ENCODE results near the gene CATSPER1.

The CATSPER1 gene

GRCh38 chr11:66067640-66068039 is 41.4 kb upstream of the CATSPER1 start:
- H3K27me3 ChIP-seq (ENCODE audit: low read depth, low read length) = no peaks in the 10 kb centered on the region
- H3K79me2 ChIP-seq (ENCODE audit: low read length) = peaks cover 8% of the 10 kb centered on the region
- no peak overlapping the region for H2AFZ ChIP-seq (ENCODE audit: low read depth, low read length)
- H3K27ac ChIP-seq (ENCODE audit: low read length) = no peak overlapping the region
- TF ChIP-seq CTCF (IDR thresholded peaks at IDR 0.05; ENCODE audit: low read depth, low read length) (no peak), EZH2phosphoT487 (IDR thresholded peaks at IDR 0.05; ENCODE audit: low read depth) (no peak)
- H3K4me2 ChIP-seq (ENCODE audit: low read length) = no peak overlapping the region
- H3K9me3 ChIP-seq (ENCODE audit: insufficient read depth, low read length) = no peaks in the 10 kb centered on the region
- peaks cover 23% of the 10 kb centered on the region for H3K4me1 ChIP-seq (ENCODE audit: low read length)
- H3K4me3 ChIP-seq (ENCODE audit: low read length) = no peak overlapping the region
- H3K36me3 ChIP-seq (replicated peaks; ENCODE audit: low read depth, low read length) = peaks cover 66% of the 10 kb centered on the region
- H4K20me1 ChIP-seq (ENCODE audit: insufficient read depth, low read length) = peaks cover 3% of the 10 kb centered on the region; the same call in 1 of the 2 replicates
- no peak overlapping the region for H3K9ac ChIP-seq (ENCODE audit: low read length)

- peaks cover 3% of the 10 kb centered on the region; the same call in 1 of the 2 replicates for H4K20me1 ChIP-seq (ENCODE audit: insufficient read depth, low read length)
- TF ChIP-seq CTCF (IDR thresholded peaks at IDR 0.05; ENCODE audit: low read depth, low read length) (no peak), EZH2phosphoT487 (IDR thresholded peaks at IDR 0.05; ENCODE audit: low read depth) (no peak)
- H3K27me3 ChIP-seq (ENCODE audit: low read depth, low read length) = no peaks in the 10 kb centered on the region
- no peak overlapping the region for H3K4me2 ChIP-seq (ENCODE audit: low read length)
- no peak overlapping the region for H3K27ac ChIP-seq (ENCODE audit: low read length)
- peaks cover 67% of the 10 kb centered on the region for H3K36me3 ChIP-seq (replicated peaks; ENCODE audit: low read depth, low read length)
- no peak overlapping the region for H3K4me3 ChIP-seq (ENCODE audit: low read length)
- peaks cover 8% of the 10 kb centered on the region; the same call in 1 of the 2 replicates for H3K79me2 ChIP-seq (ENCODE audit: low read length)
- H3K4me1 ChIP-seq (ENCODE audit: low read length) = peaks cover 22% of the 10 kb centered on the region
- no peak overlapping the region for H3K9ac ChIP-seq (ENCODE audit: low read length)
- H3K9me3 ChIP-seq (ENCODE audit: insufficient read depth, low read length) = no peaks in the 10 kb centered on the region
- H2AFZ ChIP-seq (ENCODE audit: low read depth, low read length) = no peak overlapping the region
Measured at GRCh38 chr11:66066751-66067150, 40.5 kb upstream of the CATSPER1 start.

GRCh38 chr11:66064571-66064970 is 38.3 kb upstream of the CATSPER1 start:
- H3K27ac ChIP-seq (ENCODE audit: low read length) = no peak overlapping the region
- H3K4me1 ChIP-seq (ENCODE audit: low read length) = peaks cover 12% of the 10 kb centered on the region
- no peak overlapping the region for H3K4me3 ChIP-seq (ENCODE audit: low read length)
- H3K79me2 ChIP-seq (ENCODE audit: low read length) = peaks cover 8% of the 10 kb centered on the region; the same call in 1 of the 2 replicates
- H4K20me1 ChIP-seq (ENCODE audit: insufficient read depth, low read length) = peaks cover 3% of the 10 kb centered on the region; the same call in 1 of the 2 replicates
- no peak overlapping the region for H3K9ac ChIP-seq (ENCODE audit: low read length)
- H3K9me3 ChIP-seq (ENCODE audit: insufficient read depth, low read length) = no peaks in the 10 kb centered on the region
- no peak overlapping the region for H3K4me2 ChIP-seq (ENCODE audit: low read length)
- no peaks in the 10 kb centered on the region for H3K27me3 ChIP-seq (ENCODE audit: low read depth, low read length)
- peaks cover 89% of the 10 kb centered on the region for H3K36me3 ChIP-seq (replicated peaks; ENCODE audit: low read depth, low read length)
- H2AFZ ChIP-seq (ENCODE audit: low read depth, low read length) = no peak overlapping the region
- TF ChIP-seq CTCF (IDR thresholded peaks at IDR 0.05; ENCODE audit: low read depth, low read length) (no peak), EZH2phosphoT487 (IDR thresholded peaks at IDR 0.05; ENCODE audit: low read depth) (no peak)

- H3K4me1 ChIP-seq (ENCODE audit: low read length) = peaks cover 6% of the 10 kb centered on the region
- H3K4me3 ChIP-seq (ENCODE audit: low read length) = no peak overlapping the region
- no peak overlapping the region for H3K27ac ChIP-seq (ENCODE audit: low read length)
- no peak overlapping the region for H2AFZ ChIP-seq (ENCODE audit: low read depth, low read length)
- no peaks in the 10 kb centered on the region for H3K27me3 ChIP-seq (ENCODE audit: low read depth, low read length)
- H3K79me2 ChIP-seq (ENCODE audit: low read length) = peaks cover 8% of the 10 kb centered on the region; the same call in 1 of the 2 replicates
- no peak for TF ChIP-seq CTCF (IDR thresholded peaks at IDR 0.05; ENCODE audit: low read depth, low read length)
- no peak for TF ChIP-seq EZH2phosphoT487 (IDR thresholded peaks at IDR 0.05; ENCODE audit: low read depth)
- H3K4me2 ChIP-seq (ENCODE audit: low read length) = no peak overlapping the region
- no peaks in the 10 kb centered on the region for H3K9me3 ChIP-seq (ENCODE audit: insufficient read depth, low read length)
- H3K9ac ChIP-seq (ENCODE audit: low read length) = no peak overlapping the region
- H3K36me3 ChIP-seq (replicated peaks; ENCODE audit: low read depth, low read length) = peaks cover 92% of the 10 kb centered on the region
- H4K20me1 ChIP-seq (ENCODE audit: insufficient read depth, low read length) = peaks cover 3% of the 10 kb centered on the region; the same call in 1 of the 2 replicates
Measured at GRCh38 chr11:66063900-66064299, 37.6 kb upstream of the CATSPER1 start.
